GM04503 (cell line): Measurements from ENCODE around the gene GAD2.
"Not testable (repeated sequence)": the region's sequence is repeated elsewhere in the genome, so short reads cannot be mapped to it uniquely, and the experiment has no call there.

Experiments used
- DNase-seq: peaks from one replicate; pipeline ENCODE4 v3.0.0-alpha.2; 2012; ENCODE audit warnings: low read depth

Gene GAD2

DNA sequence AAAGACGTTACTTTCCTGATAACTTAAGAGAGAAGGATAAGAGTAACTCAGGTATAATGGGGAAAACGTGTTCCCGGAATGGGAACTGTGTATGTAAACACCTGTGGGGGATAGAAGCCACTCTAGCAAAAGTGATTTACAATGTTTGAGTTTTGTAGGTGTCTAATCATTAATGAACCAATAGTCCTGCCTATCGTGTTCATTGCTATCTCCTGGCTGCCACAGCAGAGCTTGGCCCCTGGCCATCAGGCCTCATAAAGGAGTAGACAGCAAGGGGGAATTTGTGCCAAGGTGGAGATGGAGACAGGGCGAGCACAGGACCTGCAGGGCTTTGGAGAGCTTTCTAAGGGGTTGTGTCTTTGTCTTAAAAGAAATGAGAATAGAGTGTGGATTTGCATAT, 102.1 kb downstream of the GAD2 start:
- DNase-seq: no peak

DNA sequence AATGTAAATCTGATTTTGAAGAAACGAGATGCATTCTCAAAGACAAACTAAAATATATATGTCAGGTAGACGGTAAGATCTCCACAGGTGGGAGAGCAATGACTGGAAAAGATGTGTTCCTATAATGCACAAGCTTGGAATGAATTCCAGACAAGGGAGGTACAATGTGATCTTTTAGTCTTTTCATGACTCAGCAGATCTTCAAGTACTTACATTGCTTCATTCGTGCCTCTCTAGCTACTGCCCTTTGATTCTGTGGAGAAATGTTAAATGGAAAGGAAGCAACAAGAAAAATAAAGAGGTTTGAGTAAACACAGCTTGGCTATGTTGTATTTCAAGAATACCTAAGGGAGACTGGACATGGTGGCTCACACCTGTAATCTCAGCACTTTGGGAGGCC, 106.6 kb downstream of the GAD2 start:
- DNase-seq: no peak

GRCh38 chr10:26326851-26327250, 110.3 kb downstream of the GAD2 start:
- no peak for DNase-seq

GRCh38 chr10:26327811-26328210, 111.2 kb downstream of the GAD2 start:
- no peak for DNase-seq

DNA sequence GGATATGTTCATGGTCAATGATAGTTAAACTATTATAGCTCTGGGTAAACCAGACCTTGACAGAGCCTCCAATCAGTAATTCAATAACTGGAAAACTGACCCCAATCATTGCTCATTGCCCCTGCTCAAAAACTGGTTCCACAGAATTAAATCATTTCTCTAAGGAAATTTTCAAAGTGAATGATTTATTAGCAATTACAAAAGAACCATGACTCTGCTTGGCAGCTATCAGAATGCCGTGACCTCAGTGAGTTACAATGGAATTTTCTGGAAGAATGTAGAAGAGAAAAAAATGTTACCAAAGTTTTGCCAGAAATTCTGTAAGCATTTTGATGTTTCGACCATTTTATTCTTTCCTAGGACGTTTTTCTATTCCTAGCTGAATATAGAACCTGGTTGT, 114.8 kb downstream of the GAD2 start:
- no peak for DNase-seq

DNA sequence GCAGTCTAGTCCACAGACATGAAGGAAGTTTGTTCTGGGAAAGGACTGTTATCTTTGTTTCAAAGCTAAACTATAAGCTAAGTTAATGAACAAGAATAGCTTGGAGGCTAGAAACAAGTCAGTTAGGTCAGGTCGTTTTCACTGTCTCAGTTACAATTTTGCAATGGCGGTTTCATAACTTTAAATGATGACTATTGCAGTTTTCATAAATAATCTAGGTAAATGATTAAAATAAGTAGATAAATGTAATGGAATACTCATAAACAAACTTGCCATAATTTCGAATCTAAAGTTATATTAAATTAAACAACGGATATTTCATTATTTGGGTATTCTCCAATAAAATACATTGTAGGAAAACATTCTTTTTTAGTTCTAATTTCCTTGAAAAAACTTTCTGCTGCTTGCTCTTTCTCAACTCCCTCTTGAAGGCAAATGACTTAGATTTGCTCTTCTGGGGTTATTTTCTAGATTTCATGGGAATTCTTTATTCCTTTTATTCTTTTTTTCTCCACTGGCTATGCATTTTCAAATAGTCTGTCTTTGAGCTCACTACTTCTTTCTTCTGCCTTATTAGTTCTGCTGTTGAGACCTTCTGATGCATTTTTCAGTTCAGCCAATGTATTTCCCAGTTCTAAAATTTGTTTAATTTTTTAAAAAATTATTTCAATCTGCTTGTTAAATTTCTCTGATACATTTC, 117.8 kb downstream of the GAD2 start:
- no peak for DNase-seq

- DNase-seq: no peak
These were observed 118.5 kb downstream of the GAD2 start for GRCh38 chr10:26334932-26335573.

DNA sequence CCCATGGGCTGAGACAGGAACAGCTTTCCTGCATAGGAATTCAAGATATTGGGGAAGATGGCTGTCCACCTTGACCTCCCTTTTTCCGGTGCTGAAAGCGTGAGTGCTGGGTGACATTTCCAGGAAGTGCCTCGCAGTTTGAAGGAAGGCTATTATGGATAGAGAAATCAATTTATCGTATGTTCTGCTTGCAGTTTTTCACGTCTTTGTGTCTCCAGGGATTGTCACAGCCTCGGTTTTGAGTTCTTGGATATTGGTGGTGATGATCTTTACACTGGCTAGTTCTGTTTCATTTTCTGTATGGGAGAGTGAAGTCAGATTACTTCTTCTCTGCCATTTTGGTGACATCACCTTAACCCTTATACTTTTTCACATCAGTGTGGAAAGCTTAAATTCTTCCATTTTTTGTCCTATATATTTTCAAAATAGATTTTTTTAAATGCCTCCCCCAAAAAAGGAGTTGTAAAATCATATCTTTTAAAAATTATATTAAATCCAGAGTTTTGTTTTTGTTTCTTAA, 119.1 kb downstream of the GAD2 start:
- DNase-seq: no peak

DNA sequence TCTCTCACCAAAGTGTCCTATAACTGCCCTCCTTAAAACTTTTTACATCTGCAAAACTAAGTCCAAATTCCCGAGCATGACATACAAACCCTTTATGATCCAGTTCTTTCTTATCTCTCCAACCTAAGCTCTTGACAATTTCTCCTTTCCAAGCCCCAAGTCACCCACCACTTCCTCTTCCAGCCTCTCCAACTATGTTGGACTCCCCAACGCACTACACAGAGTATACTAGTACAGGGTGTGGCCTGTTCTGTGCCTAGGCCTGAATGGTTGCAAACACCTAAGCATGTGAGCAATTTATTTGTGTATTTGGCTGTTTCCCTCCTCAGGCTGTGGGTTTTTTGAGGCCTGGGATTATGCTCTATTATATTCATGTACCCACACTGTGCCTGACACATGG, 120.4 kb downstream of the GAD2 start:
- no peak for DNase-seq

DNA sequence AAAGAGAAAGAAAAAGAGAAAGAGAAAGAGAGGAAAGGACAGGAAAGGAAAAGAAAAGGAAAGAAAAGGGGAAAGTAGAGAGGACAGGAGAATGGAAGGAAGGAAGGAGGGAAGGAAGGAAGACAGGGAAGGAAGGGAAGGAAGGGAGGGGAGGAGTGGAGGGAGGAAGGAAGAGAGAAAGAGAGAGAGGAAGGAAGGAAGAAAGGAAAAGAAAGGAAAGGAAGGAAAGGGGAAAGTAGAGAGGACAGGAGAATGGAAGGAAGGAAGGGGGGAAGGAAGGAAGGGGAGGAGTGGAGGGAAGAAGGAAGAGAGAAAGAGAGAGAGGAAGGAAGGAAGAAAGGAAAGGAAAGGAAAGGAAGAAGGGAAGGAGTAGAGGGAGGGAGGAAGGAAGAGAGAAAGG, 125.1 kb downstream of the GAD2 start:
- no peak for DNase-seq

DNA sequence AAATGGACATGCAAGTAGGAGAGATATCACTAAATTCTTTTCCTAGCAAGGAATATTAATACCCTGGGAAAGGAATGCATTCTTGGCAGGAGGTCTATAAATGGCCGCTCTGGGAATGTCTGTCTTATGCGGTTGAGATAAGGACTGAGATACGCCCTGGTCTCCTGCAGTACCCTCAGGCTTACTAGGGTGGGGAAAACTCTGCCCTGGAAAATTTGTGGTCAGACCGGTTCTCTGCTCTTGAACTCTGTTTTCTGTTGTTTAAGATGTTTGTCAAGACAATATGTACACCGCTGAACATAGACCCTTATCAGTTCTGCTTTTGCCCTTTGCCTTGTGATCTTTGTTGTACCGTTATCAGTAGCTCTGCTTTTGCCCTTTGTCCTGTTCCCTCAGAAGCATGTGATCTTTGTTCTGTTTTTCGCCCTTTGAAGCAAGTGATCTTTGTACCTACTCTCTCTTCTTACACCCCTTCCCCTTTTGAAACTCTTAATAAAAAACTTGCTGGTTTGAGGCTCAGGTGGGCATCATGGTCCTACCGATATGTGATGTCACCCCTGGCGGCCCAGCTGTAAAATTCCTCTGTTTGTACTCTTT, 132.3 kb downstream of the GAD2 start:
- DNase-seq: not testable (repeated sequence)
